HCEC 1CT (cell line): ENCODE results near the gene TBC1D13.
"Not testable (repeated sequence)": the region's sequence is repeated elsewhere in the genome, so short reads cannot be mapped to it uniquely, and the experiment has no call there.

Experiments
- DNase-seq: peaks from one replicate; pipeline ENCODE4 v3.0.0-alpha.2; 2017

TBC1D13 gene

DNA sequence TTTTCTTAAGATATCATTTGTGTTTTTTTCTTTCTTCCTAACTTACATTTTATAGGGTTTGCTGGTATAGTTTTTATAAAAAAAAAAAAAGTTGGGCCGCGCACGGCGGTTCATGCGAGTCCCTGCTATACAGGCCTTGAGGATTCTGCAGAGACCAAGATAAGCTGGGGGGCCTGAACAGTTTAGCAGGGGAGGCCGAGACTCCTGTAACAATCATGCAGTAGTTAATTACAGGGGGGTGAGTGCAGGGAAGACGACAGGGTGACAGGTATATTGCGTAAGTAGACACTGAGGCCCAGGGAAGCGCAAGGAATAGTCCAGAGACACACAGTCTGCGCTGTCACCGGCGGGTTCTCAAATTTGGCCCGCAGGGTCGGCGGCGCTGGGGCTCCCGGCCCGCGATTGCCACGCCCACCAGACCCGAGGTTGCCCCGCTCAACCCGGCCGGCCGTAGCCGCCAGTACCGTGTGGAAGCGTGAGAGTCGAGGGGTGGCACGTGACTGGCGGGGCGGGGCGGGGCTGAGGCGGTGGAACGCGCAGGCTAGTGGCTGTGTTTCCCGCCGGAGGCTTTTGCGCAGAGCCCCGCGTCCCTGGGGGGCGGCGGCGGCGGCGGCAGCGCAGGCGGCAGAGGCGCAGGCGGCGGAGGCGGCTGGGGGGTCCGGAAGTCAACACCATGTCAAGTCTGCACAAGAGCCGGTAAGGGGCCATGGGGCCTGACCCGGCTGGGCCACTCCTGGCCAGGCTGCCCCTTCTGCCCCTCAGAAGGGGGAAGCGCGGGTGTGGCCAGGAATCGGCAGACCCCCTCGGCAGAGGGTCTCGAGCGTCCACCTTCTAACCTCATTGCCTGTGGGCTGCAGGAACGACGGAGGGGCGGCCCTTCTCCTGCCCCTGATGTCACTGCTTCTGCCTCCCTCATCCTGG is at the start of gene TBC1D13:
Gene TBC1D13, plus strand, starts transcription at position 573 of the 921 bp plus-strand sequence. Its CDS starts 101 bp downstream, at position 674.
- DNase-seq = peak; percentile 79

DNA sequence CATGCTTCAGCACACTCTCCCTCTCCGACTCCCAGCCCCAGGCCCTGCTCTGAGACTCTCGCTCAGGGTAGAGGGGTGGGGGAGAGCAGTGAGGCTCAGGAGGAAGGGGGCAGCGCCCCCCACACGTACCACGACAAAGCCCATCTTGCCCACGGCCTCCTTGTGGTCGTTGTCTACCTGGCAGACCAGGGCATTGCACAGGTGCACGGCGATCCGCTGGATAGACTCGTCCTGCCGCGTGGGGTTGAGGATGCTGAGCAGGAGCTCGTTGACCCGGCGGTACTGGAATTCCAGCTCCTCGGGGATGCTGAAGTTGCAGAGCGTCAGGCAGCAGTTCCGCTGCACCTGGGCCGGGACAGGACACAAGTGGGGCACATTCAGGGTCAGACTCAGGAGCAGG is 44.7 kb upstream of the TBC1D13 start:
- no peak for DNase-seq

DNA sequence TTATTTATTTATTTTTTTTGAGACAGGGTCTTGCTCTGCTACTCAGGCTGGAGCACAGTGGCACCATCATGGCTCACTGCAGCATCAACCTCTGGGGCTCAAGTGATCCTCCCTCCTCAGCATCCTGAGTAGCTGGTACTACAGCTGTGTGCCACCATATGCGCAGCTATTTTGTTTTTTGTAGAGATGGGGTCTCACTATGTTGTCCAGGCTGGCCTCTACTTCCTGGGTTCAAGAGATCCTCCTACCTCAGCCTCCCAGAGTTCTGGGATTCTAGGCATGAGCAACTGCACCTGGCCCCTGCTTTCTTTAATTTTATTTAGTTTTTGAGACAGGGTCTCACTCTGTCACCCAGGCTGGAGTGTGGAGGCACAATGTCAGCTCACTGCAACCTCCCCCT is 43.6 kb upstream of the TBC1D13 start:
- no peak for DNase-seq

GRCh38 chr9:128747241-128747640 is 39.8 kb upstream of the TBC1D13 start:
- no peak for DNase-seq

- DNase-seq = no peak
These were observed 36.0 kb upstream of the TBC1D13 start for GRCh38 chr9:128750926-128751595.

- DNase-seq = no peak
These were observed 33.4 kb upstream of the TBC1D13 start for GRCh38 chr9:128753627-128754026.

DNA sequence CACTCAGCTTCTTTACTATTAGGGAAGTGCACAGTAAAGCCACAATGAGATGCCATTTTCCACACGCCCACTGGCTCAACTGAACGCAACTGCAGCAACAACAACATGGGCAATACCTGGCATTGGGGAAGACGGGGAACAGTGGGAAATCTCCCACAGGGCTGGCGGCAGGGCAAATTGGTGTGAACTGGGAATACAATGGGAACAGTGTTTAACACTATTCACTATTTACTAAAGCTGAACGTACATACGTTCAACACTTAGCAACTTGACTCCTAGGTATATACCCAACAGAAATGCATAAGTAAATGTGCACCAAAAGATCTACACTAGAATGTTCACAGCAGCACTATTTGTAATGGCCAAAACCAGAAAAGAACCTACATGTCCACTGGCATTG is 29.5 kb upstream of the TBC1D13 start:
- no peak for DNase-seq

DNA sequence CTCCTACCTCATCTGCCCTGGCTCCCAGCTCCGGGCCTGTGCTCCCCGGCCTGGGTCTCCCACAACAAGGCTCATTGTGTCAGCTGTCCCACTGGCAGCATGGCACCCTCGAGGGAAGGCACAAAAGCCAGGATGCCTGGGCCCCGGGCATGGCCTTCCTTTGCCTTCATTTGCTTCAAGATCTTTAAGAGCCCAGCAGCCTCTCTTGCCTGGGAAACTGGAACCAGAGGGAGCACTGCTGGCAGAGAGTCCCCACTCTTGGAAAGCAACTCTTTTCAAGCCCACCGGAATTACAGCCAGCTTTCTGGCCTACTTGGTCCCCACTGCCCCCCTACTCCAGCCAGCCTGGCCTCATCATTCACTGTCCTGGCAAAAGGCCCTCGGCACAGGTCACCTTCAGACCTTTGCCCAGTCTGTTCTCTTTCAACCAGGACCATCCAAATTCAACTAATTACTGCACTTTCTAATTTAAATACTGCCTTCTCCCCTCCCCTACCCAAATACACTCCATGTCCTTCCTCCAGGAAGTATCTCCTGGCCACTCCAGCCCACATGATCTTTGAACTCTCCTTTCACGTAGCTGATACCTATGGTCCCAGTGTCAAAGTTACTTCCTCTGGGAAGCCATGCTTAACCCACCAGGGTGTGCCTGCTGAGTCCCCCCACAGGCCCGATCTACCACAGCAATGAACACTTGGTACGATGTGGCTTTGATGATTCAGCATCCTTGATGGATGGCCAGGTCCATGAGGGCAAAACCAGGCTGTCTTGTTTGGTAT is 24.2 kb upstream of the TBC1D13 start:
- no peak for DNase-seq

DNA sequence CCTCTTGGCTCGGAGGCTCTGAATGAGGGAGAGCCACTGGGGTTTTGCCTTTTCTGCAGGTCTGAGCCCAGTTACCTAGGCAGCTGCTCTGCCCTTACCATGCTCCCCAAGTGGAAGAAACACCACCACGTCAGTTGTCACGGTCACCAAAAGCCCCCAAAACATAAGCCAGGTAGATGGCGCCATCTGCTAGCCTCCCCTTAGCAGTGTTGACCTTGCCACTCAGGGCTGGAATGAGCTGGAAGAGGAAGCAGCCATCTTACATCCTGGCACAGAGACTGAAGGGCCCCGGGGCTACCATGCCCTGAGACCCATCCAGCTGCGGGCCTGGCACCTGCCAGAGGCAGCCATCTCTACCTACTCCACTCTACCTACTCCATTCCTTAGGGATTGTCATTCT is 22.7 kb upstream of the TBC1D13 start:
- DNase-seq = no peak

GRCh38 chr9:128765499-128765898 is 21.6 kb upstream of the TBC1D13 start:
- DNase-seq = no peak

- DNase-seq = no peak
These were observed 18.4 kb upstream of the TBC1D13 start for GRCh38 chr9:128768606-128769005.

DNA sequence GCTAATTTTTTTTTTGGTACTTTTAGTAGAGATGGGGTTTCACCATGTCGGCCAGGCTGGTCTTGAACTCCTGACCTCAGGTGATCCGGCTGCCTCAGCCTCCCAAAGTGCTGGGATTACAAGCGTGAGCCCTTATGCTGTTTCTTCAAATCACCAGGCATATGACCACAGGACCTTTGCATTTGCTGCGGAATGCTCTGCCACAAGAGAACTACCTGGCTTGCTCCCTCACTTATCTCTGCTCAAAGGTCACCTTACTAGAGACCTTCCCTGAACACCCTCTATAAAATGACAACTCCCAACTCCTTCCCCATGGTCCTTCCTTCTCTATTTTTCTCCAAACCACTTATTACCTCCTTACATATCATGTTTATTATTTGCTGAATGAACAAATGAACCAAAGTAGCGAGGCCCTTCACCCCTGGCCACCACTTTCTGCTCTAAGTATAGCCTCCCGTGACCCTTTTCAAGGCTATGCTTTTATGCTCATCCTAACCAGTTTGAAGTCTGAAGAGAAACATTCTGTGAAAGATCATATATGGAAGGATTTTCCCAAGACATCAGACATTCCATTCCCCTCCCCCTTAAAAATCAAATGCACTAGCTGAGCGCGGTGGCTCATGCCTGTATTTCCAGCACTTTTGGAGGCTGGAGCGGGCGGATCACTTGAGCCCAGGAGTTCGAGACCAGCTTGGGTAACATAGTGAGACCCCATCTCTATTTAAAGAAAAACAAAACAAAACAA is 16.6 kb upstream of the TBC1D13 start:
- no peak for DNase-seq

GRCh38 chr9:128771094-128771721 is 15.8 kb upstream of the TBC1D13 start:
- peak; percentile 6 for DNase-seq

DNA sequence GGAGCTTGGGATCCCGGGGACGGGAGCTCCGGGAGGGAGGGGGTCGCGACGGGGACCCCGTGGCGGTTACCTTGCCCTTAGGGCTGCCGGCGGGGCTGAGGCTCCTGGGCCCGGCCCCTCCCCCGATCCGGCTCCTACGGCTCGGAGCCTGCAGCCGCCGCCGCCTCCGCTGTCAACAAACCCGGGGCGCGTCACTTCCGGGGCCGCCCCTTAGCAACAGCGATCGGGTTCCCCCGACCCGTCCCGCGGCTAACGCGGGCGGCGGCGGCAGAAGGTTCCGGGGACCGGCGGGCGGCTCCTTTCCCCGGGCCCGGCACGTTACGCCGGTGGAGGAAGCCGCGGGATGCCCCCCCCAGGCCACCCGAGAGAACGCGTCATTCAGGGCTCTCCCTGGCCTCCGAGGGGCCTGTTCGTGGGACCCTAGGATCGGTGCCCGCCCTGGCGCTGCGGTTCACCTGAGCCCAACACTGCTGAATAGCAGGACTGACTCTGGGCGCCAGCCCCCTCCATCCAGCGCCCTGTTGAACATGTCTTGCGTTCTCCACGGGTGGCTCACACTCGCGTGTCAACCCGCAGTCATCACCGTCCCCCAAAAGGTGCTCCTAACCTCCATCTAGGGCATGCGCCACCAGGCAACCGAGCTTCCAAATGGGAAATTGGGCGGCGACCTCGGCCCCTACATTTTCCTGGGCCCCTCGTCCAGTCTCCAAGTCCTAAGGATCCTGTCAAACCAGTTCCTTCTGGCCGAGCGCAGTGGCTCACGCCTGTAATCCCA is 15.1 kb upstream of the TBC1D13 start, which contains the start of gene ZER1:
Gene ZER1, minus strand, starts transcription at position 183 of the 775 bp plus-strand sequence. CDS start 16,362 bp downstream, outside the sequence.
- DNase-seq = peak; percentile 86

- DNase-seq = no peak
These were observed 14.0 kb upstream of the TBC1D13 start for GRCh38 chr9:128773049-128773448.

DNA sequence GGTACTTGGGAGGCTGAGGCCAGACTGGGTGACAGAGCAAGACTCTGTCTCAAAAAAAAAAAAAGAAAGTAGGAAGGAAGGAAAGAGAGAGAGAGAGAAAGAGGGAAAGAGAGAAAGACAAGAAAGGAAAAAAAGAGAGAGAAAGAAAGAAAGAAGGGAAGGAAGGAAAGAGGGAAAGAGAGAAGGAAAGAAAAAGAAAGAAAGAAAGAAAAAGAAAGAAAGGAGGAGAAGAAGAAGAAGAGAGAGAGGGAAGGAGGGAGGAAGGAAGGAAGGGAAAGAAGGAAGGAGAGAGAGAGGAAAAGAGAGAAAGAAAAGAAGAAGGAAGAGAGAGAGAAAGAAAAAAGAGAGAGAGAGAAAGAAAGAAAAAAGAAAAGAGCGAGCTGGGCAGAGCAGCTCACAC is 12.2 kb upstream of the TBC1D13 start:
- DNase-seq = no peak

- DNase-seq = not testable (repeated sequence)
These were observed 7.0 kb upstream of the TBC1D13 start for GRCh38 chr9:128780093-128780492.

DNA sequence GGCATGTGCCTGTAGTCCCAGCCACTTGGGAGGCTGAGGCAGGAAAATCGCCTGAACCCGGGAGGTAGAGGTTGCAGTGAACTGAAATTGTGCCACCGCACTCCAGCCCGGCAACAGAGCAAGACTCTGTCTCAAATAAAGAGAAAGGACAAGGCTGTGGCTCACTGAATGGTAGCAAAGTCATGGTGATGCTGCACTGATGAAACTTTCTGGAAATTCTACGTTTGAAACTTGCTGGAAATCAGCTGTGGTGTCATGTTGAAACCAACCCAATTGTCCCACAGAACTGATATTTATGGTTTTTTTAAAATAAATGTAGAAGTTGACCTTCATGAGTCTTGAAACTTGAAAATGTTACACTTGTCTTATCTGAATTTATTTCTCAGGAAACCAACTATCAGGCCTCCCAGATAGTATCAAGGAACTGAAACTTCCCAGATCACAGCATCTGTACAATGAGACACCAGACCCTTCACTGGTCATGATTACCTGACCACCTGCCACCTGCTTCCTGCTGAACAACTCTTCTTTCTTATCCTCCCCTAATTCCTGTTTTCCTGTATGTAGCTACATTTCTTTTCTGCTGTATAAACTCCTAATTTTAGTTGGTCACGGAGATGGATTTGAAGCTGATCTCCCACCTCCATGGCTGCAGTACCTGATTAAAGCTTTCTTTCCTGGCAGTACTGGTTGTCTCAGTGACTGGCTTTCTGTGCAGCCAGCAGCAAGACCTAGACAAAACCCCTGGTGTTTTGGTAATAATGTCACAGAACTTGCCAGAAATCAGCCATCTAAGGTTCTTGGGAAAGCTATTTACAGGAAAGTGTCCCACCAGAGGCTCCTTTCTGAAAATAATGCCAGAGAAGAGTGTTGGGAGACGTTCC is 5.6 kb upstream of the TBC1D13 start:
- no peak for DNase-seq

DNA sequence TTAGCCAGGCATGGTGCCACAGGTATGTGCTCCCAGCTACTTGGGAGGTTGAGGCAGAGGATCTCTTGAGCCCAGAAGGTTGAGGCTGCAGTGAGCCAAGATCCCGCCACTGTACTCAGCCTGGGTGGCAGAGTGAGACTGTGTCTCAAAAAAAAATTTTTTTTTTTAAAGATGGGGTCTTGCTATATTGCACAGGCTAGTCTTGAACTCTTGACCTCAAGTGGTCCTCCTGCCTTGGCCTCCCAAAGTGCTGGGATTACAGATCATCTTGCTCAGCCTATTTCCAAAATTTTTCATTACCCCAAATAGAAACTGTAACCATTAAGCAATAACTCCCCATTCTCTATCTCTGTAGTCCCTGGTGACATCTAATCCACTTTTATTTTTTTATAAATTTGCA is 4.4 kb upstream of the TBC1D13 start:
- no peak for DNase-seq

DNA sequence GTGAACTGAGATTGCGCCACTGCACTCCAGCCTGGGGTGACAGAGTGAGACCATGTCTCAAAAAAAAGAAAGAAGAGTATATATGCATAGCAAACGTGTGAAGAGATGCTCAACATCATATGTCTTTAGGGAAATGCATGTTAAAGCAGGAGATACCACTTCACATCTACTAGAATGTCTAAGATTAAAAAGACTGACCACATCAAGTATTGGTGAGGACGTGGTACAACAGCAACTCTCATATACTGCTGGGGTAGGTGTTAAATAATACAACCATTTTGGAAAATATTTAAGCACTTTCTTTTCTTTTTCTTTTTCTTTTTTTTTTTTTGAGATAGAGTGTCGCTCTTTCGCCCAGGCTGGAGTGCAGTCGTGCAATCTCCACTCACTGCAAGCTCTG is 1.6 kb upstream of the TBC1D13 start:
- no peak for DNase-seq
